AG04449 (cell line): ENCODE data around the gene KRTAP26-1.

Source experiments
- CTCF ChIA-PET: fragments of 350-600 bp; formaldehyde crosslinking; extraction: SDS; loops from one replicate; lab custom pipeline; 2021; ENCODE audit warnings: antibody characterized with exemption; lab: Yijun Ruan, JAX
- POLR2A ChIA-PET: fragments of 400-600, 350-600 bp; formaldehyde crosslinking; extraction: SDS; loops from one replicate; lab custom pipeline; 2020; ENCODE audit warnings: antibody characterized with exemption, inconsistent platforms; lab: Yijun Ruan, JAX
- DNase-seq: peaks from one replicate; pipeline ENCODE4 v3.0.0-alpha.2; 2010; ENCODE audit warnings: low read depth, low spot score
- H3K4me3 ChIP-seq: 2 replicates; pipeline ENCODE4 v1.5.1; 2011; ENCODE audit warnings: low read depth, mild to moderate bottlenecking, control low read depth, low read length
- CTCF ChIP-seq: IDR thresholded peaks from one replicate; pipeline ENCODE4 v1.5.1; 2011; ENCODE audit warnings: mild to moderate bottlenecking, moderate library complexity, low read length, control low read depth, inconsistent platforms; ENCODE audit not compliant: insufficient read depth; ENCODE audit errors: missing control alignments

Gene KRTAP26-1

GRCh38 chr21:30345014-30345413 lies 24.9 kb upstream of the KRTAP26-1 start:
- H3K4me3 ChIP-seq: no peak overlapping the region
- no peak for TF ChIP-seq CTCF
- ChIA-PET CTCF (no interaction called here), POLR2A (no interaction called here)
- no peak for DNase-seq

GRCh38 chr21:30340714-30341573 lies 20.8 kb upstream of the KRTAP26-1 start:
- POLR2A ChIA-PET: no interaction called here
- TF ChIP-seq CTCF: peak; percentile 54
- CTCF ChIA-PET: interaction anchor here (0.7 to 1.7 kb wide), 4 partner anchors 8 to 747 kb away, joined by 3 to 4 read pairs (median 4); no protein-coding TSS in a partner anchor
- no peak overlapping the region for H3K4me3 ChIP-seq
- no peak for DNase-seq

- CTCF ChIA-PET: interaction anchor here (1.4 kb wide), 1 partner anchor 746 kb away, joined by 4 read pairs; no protein-coding TSS in a partner anchor
- POLR2A ChIA-PET: no interaction called here
Measured at GRCh38 chr21:30338717-30339116, 18.6 kb upstream of the KRTAP26-1 start.

GRCh38 chr21:30337772-30338171 lies 17.7 kb upstream of the KRTAP26-1 start:
- no peak for DNase-seq
- CTCF ChIA-PET: no interaction called here
- POLR2A ChIA-PET: no interaction called here
- no peak for TF ChIP-seq CTCF
- no peak overlapping the region for H3K4me3 ChIP-seq

More at GRCh38 chr21:30338717-30339116, 18.6 kb upstream of the KRTAP26-1 start:
- no peak overlapping the region for H3K4me3 ChIP-seq
- DNase-seq: no peak
- TF ChIP-seq CTCF: no peak

- no peak for DNase-seq
- H3K4me3 ChIP-seq: no peak within 1 kb of the TSS
- POLR2A ChIA-PET: no interaction called here
- TF ChIP-seq CTCF: no peak
- CTCF ChIA-PET: no interaction called here
Measured at GRCh38 chr21:30337276-30337744, 17.2 kb upstream of the KRTAP26-1 start, which contains the start of gene KRTAP27-1. Gene KRTAP27-1 (minus strand): TSS chr21:30337694. CDS start chr21:30337668, 26 bp downstream.

- peak; percentile 23 for DNase-seq
- ChIA-PET POLR2A (no interaction called here), CTCF (no interaction called here)
- H3K4me3 ChIP-seq: no peak overlapping the region
- no peak for TF ChIP-seq CTCF
Measured at GRCh38 chr21:30336596-30336995, 16.5 kb upstream of the KRTAP26-1 start.
